ENCODE data around the gene SIRPA. TPM values are rescaled to one million over a fixed set of nuclear protein-coding genes. Genes with fewer than 3 reads are reported as not detected.

SIRPA gene
- total RNA-seq, 1 experiment from 2014 or later = 0.30 TPM

- no peaks in the 10 kb centered on the region for H3K79me2 ChIP-seq (ENCODE audit: low read length)
- no peak overlapping the region for H2AFZ ChIP-seq (ENCODE audit: low read length)
- no peaks in the 10 kb centered on the region for H4K20me1 ChIP-seq (ENCODE audit: insufficient read depth, low read depth, low read length)
- H3K36me3 ChIP-seq (ENCODE audit: insufficient read depth, low read length) = no peaks in the 10 kb centered on the region
- H3K4me3 ChIP-seq (ENCODE audit: low read length) = no peak overlapping the region
- H3K9me2 ChIP-seq (replicated peaks; ENCODE audit: insufficient read depth, low read length) = no peaks in the 10 kb centered on the region
- no peak overlapping the region for H3K4me2 ChIP-seq (ENCODE audit: low read depth, low read length, poor library complexity, severe bottlenecking)
- no peaks in the 10 kb centered on the region for H3K27me3 ChIP-seq (ENCODE audit: low read length)
- no peaks in the 10 kb centered on the region for H3K9me3 ChIP-seq (ENCODE audit: low read length)
- H3K9ac ChIP-seq (ENCODE audit: low read length) = no peak overlapping the region
- DNase-seq = peak; percentile 65
- peaks cover 10% of the 10 kb centered on the region for H3K4me1 ChIP-seq (ENCODE audit: low read length)
- H3K27ac ChIP-seq (ENCODE audit: low read length) = no peak overlapping the region
These were observed 76.8 kb downstream of the SIRPA start for GRCh38 chr20:1971893-1972586.

DNA sequence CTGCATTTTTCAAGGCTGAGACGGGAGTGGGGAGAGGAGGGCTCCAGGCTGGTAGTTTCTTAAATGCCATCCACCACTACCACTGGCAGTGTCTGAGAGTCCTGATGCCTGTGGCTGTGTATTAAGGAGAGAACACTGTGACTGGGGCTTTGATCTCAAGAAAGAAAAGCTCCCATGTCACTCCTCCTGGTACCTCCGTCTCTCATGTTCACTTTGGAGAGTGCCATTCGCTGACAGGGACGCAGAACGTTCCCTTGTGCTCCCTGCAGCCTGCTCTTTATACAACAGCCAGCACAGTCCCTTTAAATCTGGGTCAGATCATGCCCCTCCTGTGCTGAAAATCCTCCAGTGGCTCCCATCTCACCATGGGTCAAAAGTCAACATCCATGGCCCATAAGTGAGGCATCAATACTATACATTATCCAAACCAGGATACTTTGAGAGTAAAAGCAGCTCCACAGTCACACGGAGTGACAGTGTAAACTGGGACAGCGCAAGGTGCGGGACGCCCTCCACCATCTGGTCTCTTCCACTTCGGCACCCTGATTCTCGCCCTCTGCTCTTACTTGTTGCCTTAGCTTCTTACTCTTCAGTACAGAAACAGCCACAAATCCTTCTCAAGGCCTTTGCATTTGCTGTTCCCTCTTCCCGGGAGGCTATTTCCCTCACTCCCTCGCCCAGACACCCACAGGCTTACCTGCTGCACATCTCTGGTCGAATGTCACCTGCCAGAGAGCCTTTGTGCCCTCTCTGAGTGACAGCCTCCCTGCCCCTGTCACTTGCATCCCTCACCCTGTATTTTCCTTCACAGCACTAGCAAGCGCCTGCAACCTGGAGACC is 78.6 kb downstream of the SIRPA start:
- DNase-seq = no peak
- Histone ChIP-seq H3K9ac (ENCODE audit: low read length) (no peak overlapping the region), H3K9me2 (replicated peaks; ENCODE audit: insufficient read depth, low read length) (no peaks in the 10 kb centered on the region), H3K79me2 (ENCODE audit: low read length) (no peaks in the 10 kb centered on the region), H2AFZ (ENCODE audit: low read length) (no peak overlapping the region), H3K4me3 (ENCODE audit: low read length) (no peak overlapping the region), H3K36me3 (ENCODE audit: insufficient read depth, low read length) (no peaks in the 10 kb centered on the region), H3K4me1 (ENCODE audit: low read length) (peaks cover 10% of the 10 kb centered on the region), H3K27ac (ENCODE audit: low read length) (no peak overlapping the region), H3K9me3 (ENCODE audit: low read length) (no peaks in the 10 kb centered on the region), H3K4me2 (ENCODE audit: low read depth, low read length, poor library complexity, severe bottlenecking) (no peak overlapping the region), H4K20me1 (ENCODE audit: insufficient read depth, low read depth, low read length) (no peaks in the 10 kb centered on the region), H3K27me3 (ENCODE audit: low read length) (no peaks in the 10 kb centered on the region)

DNA sequence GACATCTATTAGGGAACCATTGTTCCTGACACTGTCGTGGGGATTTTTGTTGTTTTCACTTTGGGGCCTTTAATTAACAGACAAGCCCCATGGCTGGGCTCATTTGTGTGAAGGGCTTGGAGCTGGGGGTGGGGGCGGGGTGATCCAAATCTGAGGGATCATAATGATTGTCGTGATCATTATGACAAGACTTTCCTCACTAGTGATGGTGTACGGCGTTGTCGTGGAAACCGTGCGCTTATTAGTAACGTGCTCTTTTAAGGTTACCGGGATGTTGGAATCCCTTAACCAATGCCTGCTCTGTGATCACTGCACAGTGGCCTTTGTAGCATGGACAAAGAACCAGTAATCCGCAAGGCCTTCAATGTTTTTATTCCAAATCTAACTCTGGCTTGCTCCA is 80.1 kb downstream of the SIRPA start:
- H3K9ac ChIP-seq (ENCODE audit: low read length) = no peak overlapping the region
- no peak overlapping the region for H2AFZ ChIP-seq (ENCODE audit: low read length)
- no peak overlapping the region for H3K27ac ChIP-seq (ENCODE audit: low read length)
- no peaks in the 10 kb centered on the region for H4K20me1 ChIP-seq (ENCODE audit: insufficient read depth, low read depth, low read length)
- H3K27me3 ChIP-seq (ENCODE audit: low read length) = no peaks in the 10 kb centered on the region
- H3K9me3 ChIP-seq (ENCODE audit: low read length) = no peaks in the 10 kb centered on the region
- H3K79me2 ChIP-seq (ENCODE audit: low read length) = no peaks in the 10 kb centered on the region
- H3K4me3 ChIP-seq (ENCODE audit: low read length) = no peak overlapping the region
- H3K4me2 ChIP-seq (ENCODE audit: low read depth, low read length, poor library complexity, severe bottlenecking) = no peak overlapping the region
- DNase-seq = no peak
- no peaks in the 10 kb centered on the region for H3K36me3 ChIP-seq (ENCODE audit: insufficient read depth, low read length)
- H3K4me1 ChIP-seq (ENCODE audit: low read length) = peaks cover 10% of the 10 kb centered on the region
- no peaks in the 10 kb centered on the region for H3K9me2 ChIP-seq (replicated peaks; ENCODE audit: insufficient read depth, low read length)

GRCh38 chr20:1979106-1979778 is 84.0 kb downstream of the SIRPA start:
- H3K4me1 ChIP-seq (ENCODE audit: low read length) = no peaks in the 10 kb centered on the region
- H3K9me3 ChIP-seq (ENCODE audit: low read length) = no peaks in the 10 kb centered on the region
- H3K4me2 ChIP-seq (ENCODE audit: low read depth, low read length, poor library complexity, severe bottlenecking) = no peak overlapping the region
- H3K36me3 ChIP-seq (ENCODE audit: insufficient read depth, low read length) = no peaks in the 10 kb centered on the region
- H3K9me2 ChIP-seq (replicated peaks; ENCODE audit: insufficient read depth, low read length) = no peaks in the 10 kb centered on the region
- H3K27me3 ChIP-seq (ENCODE audit: low read length) = no peaks in the 10 kb centered on the region
- H2AFZ ChIP-seq (ENCODE audit: low read length) = no peak overlapping the region
- H3K4me3 ChIP-seq (ENCODE audit: low read length) = no peak overlapping the region
- H3K27ac ChIP-seq (ENCODE audit: low read length) = no peak overlapping the region
- no peak for DNase-seq
- no peaks in the 10 kb centered on the region for H4K20me1 ChIP-seq (ENCODE audit: insufficient read depth, low read depth, low read length)
- H3K9ac ChIP-seq (ENCODE audit: low read length) = no peak overlapping the region
- H3K79me2 ChIP-seq (ENCODE audit: low read length) = no peaks in the 10 kb centered on the region

GRCh38 chr20:1982686-1983085 is 87.5 kb downstream of the SIRPA start:
- H3K4me1 ChIP-seq (ENCODE audit: low read length) = no peaks in the 10 kb centered on the region
- no peaks in the 10 kb centered on the region for H3K79me2 ChIP-seq (ENCODE audit: low read length)
- no peak overlapping the region for H2AFZ ChIP-seq (ENCODE audit: low read length)
- no peaks in the 10 kb centered on the region for H3K9me3 ChIP-seq (ENCODE audit: low read length)
- no peak for DNase-seq
- H3K36me3 ChIP-seq (ENCODE audit: insufficient read depth, low read length) = no peaks in the 10 kb centered on the region
- H3K4me3 ChIP-seq (ENCODE audit: low read length) = no peak overlapping the region
- H3K9ac ChIP-seq (ENCODE audit: low read length) = no peak overlapping the region
- H3K27me3 ChIP-seq (ENCODE audit: low read length) = no peaks in the 10 kb centered on the region
- H3K27ac ChIP-seq (ENCODE audit: low read length) = no peak overlapping the region
- no peaks in the 10 kb centered on the region for H4K20me1 ChIP-seq (ENCODE audit: insufficient read depth, low read depth, low read length)
- H3K4me2 ChIP-seq (ENCODE audit: low read depth, low read length, poor library complexity, severe bottlenecking) = no peak overlapping the region
- H3K9me2 ChIP-seq (replicated peaks; ENCODE audit: insufficient read depth, low read length) = no peaks in the 10 kb centered on the region

DNA sequence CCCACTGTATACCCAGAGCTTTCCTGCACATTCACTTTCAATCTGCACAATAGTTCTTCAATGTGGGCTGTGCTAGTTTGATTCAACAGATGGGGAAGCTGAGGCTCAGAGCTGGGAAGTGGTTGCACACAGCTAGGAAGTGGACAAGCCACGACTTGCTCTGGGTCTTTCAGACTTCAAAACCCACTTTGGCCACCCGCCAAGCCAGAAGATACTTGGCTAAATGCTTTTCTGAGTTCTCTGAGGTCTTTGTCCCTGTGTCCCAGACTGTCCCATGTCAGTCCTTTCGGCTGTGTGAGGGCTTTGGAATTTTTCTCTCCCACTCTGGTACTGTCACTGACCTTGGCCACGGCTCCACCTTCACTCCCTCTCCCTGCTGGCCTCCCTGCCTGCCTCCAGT is 88.1 kb downstream of the SIRPA start:
- no peaks in the 10 kb centered on the region for H3K4me1 ChIP-seq (ENCODE audit: low read length)
- no peak overlapping the region for H3K27ac ChIP-seq (ENCODE audit: low read length)
- no peaks in the 10 kb centered on the region for H3K79me2 ChIP-seq (ENCODE audit: low read length)
- no peaks in the 10 kb centered on the region for H3K27me3 ChIP-seq (ENCODE audit: low read length)
- no peaks in the 10 kb centered on the region for H3K9me2 ChIP-seq (replicated peaks; ENCODE audit: insufficient read depth, low read length)
- H3K4me3 ChIP-seq (ENCODE audit: low read length) = no peak overlapping the region
- no peak for DNase-seq
- no peaks in the 10 kb centered on the region for H4K20me1 ChIP-seq (ENCODE audit: insufficient read depth, low read depth, low read length)
- H3K9ac ChIP-seq (ENCODE audit: low read length) = no peak overlapping the region
- H3K36me3 ChIP-seq (ENCODE audit: insufficient read depth, low read length) = no peaks in the 10 kb centered on the region
- no peak overlapping the region for H2AFZ ChIP-seq (ENCODE audit: low read length)
- H3K9me3 ChIP-seq (ENCODE audit: low read length) = no peaks in the 10 kb centered on the region
- H3K4me2 ChIP-seq (ENCODE audit: low read depth, low read length, poor library complexity, severe bottlenecking) = no peak overlapping the region

DNA sequence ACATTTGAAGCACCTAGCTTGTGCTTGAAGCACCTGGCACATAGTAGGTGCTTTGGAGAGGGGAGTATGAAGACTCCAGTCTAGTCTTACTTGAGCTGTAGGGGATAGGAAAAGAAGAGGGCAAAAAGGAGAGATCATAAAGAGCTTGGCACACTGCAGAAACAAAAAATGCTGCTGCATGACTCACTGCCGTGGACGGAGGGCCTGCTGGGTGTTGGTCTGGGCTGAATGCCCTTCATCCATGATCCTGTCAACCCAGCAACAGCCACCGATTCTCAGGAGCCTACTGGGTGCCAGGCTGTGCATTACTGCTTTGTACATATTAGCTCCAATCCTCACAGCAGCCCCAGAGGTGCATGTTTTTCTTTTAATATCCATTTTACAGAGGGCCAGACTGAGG is 92.6 kb downstream of the SIRPA start:
- no peak overlapping the region for H3K4me3 ChIP-seq (ENCODE audit: low read length)
- DNase-seq = no peak

More for the DNA sequence above, 92.6 kb downstream of the SIRPA start:
- Histone ChIP-seq H3K9me3 (ENCODE audit: low read length) (no peaks in the 10 kb centered on the region), H3K27me3 (ENCODE audit: low read length) (no peaks in the 10 kb centered on the region), H3K9ac (ENCODE audit: low read length) (no peak overlapping the region), H3K4me2 (ENCODE audit: low read depth, low read length, poor library complexity, severe bottlenecking) (no peak overlapping the region), H2AFZ (ENCODE audit: low read length) (no peak overlapping the region), H3K79me2 (ENCODE audit: low read length) (no peaks in the 10 kb centered on the region), H3K27ac (ENCODE audit: low read length) (no peak overlapping the region), H3K36me3 (ENCODE audit: insufficient read depth, low read length) (no peaks in the 10 kb centered on the region), H3K9me2 (replicated peaks; ENCODE audit: insufficient read depth, low read length) (no peaks in the 10 kb centered on the region), H4K20me1 (ENCODE audit: insufficient read depth, low read depth, low read length) (no peaks in the 10 kb centered on the region), H3K4me1 (ENCODE audit: low read length) (no peaks in the 10 kb centered on the region)
